NB4 (cell line): ENCODE measurements around the gene F11R.

Source experiments
- DNase-seq: peaks from one replicate; pipeline ENCODE4 v3.0.0; 2010; ENCODE audit warnings: low read depth
- H3K4me3 ChIP-seq: one replicate; pipeline ENCODE4 v1.5.1; 2011; ENCODE audit warnings: mild to moderate bottlenecking, low read depth, low read length, moderate library complexity
- CTCF ChIP-seq: IDR thresholded peaks from one replicate; pipeline ENCODE4 v1.5.1; 2012; ENCODE audit warnings: low read depth, low read length
- MAX ChIP-seq: IDR thresholded peaks from 2 replicates; pipeline ENCODE4 v1.6.1; 2011; ENCODE audit warnings: low read depth, low read length
- MYC ChIP-seq: IDR thresholded peaks from 2 replicates; pipeline ENCODE4 v1.6.1; 2011; ENCODE audit warnings: low read depth, low read length
- POLR2A ChIP-seq: IDR thresholded peaks from 2 replicates; pipeline ENCODE4 v1.6.1; 2011; ENCODE audit warnings: mild to moderate bottlenecking; ENCODE audit not compliant: insufficient read length; ENCODE audit errors: extremely low read depth

The F11R gene

GRCh38 chr1:160978510-160978927 is 42.4 kb downstream of the F11R start:
- no peak for DNase-seq
- TF ChIP-seq MYC (no peak), POLR2A (no peak), MAX (no peak), CTCF (no peak)
- no peak overlapping the region for H3K4me3 ChIP-seq

- no peak overlapping the region for H3K4me3 ChIP-seq
- DNase-seq: no peak
- TF ChIP-seq MAX (no peak), CTCF (no peak), MYC (no peak), POLR2A (no peak)
Measured at GRCh38 chr1:160975026-160975425, 45.9 kb downstream of the F11R start.

- no peak for DNase-seq
- no peak overlapping the region for H3K4me3 ChIP-seq
- TF ChIP-seq POLR2A (no peak), CTCF (no peak), MYC (no peak), MAX (no peak)
Measured at GRCh38 chr1:160973491-160973890, 47.5 kb downstream of the F11R start.

- no peak overlapping the region for H3K4me3 ChIP-seq
- no peak for TF ChIP-seq MAX
- TF ChIP-seq CTCF: no peak
- no peak for TF ChIP-seq MYC
- no peak for TF ChIP-seq POLR2A
- DNase-seq: no peak
Measured at GRCh38 chr1:160972939-160973338, 48.0 kb downstream of the F11R start.

GRCh38 chr1:160971618-160972056 is 49.3 kb downstream of the F11R start:
- TF ChIP-seq MYC (no peak), MAX (no peak), POLR2A (no peak), CTCF (no peak)
- no peak overlapping the region for H3K4me3 ChIP-seq
- DNase-seq: peak; percentile 34

GRCh38 chr1:160963521-160963920 is 57.4 kb downstream of the F11R start:
- H3K4me3 ChIP-seq: no peak overlapping the region
- DNase-seq: no peak
- TF ChIP-seq MYC (no peak), CTCF (no peak), POLR2A (no peak), MAX (no peak)
